IMR-90 (cell line): ENCODE measurements around the gene SLC6A3. TPM values are rescaled to one million over a fixed set of nuclear protein-coding genes. Genes with fewer than 3 reads are reported as not detected.

Experiments
- ATAC-seq: fragments of 200-7000 bp; cut with Tn5 transposase; 2 replicates; pipeline ENCODE4 v1.9.1; 2020; ENCODE audit warnings: low read depth, mild to moderate bottlenecking, moderate library complexity
- BruUV-seq: library from RNA; stranded (reverse); fragments of 400-500 nt; replicated peaks from 2 replicates; lab custom pipeline; 2021; lab: Mats Ljungman, UMichigan
- CTCF ChIA-PET: fragments of 300-600 bp; formaldehyde crosslinking; extraction: SDS; loops from one replicate; lab custom pipeline; 2021; ENCODE audit warnings: antibody characterized with exemption; lab: Yijun Ruan, JAX
- POLR2A ChIA-PET: fragments of 300-600 bp; sonication (Branson Sonifier 250); formaldehyde crosslinking; loops from one replicate; lab custom pipeline; 2022; ENCODE audit warnings: antibody characterized with exemption; ENCODE audit not compliant: unreplicated experiment; lab: Charles Lee
- DNase-seq: peaks from one replicate; pipeline ENCODE4 v3.0.0; 2013
- H2AFZ ChIP-seq: replicated peaks from 2 replicates; pipeline ENCODE3; 2013; ENCODE audit warnings: low read length, mild to moderate bottlenecking; ENCODE audit not compliant: poor library complexity
- H2AK5ac ChIP-seq: 2 replicates; pipeline ENCODE4 v1.6.1; 2013; ENCODE audit warnings: low read depth, low read length, inconsistent platforms
- H2AK9ac ChIP-seq: replicated peaks from 2 replicates; pipeline ENCODE3; 2013; ENCODE audit warnings: mild to moderate bottlenecking, low read depth, low read length, moderate library complexity; ENCODE audit not compliant: poor library complexity
- H2BK120ac ChIP-seq: 2 replicates; pipeline ENCODE4 v1.6.1; 2013; ENCODE audit warnings: low read depth, low read length, inconsistent platforms
- H2BK15ac ChIP-seq: 3 replicates; pipeline ENCODE4 v1.6.1; 2013; ENCODE audit warnings: low read depth, low read length, inconsistent platforms
- H2BK20ac ChIP-seq: 2 replicates; pipeline ENCODE4 v1.6.1; 2013; ENCODE audit warnings: low read depth, mild to moderate bottlenecking, inconsistent platforms, low read length, moderate library complexity
- H2BK5ac ChIP-seq: 2 replicates; pipeline ENCODE4 v1.6.1; 2013; ENCODE audit warnings: mild to moderate bottlenecking, low read depth, low read length, inconsistent platforms; ENCODE audit not compliant: poor library complexity, severe bottlenecking
- H3K14ac ChIP-seq: replicated peaks from 2 replicates; pipeline ENCODE4 v1.6.1; 2013; ENCODE audit warnings: low read depth, low read length, inconsistent platforms
- H3K18ac ChIP-seq: 2 replicates; pipeline ENCODE4 v1.6.1; 2013; ENCODE audit warnings: low read depth, low read length, control low read depth
- H3K23ac ChIP-seq: 2 replicates; pipeline ENCODE4 v1.6.1; 2013; ENCODE audit warnings: low read depth, low read length, inconsistent platforms
- H3K27ac ChIP-seq: 2 replicates; pipeline ENCODE4 v1.5.1; 2013; ENCODE audit warnings: mild to moderate bottlenecking, control low read depth, low read length; ENCODE audit not compliant: insufficient read depth
- H3K27me3 ChIP-seq: 2 replicates; pipeline ENCODE4 v1.6.1; 2013; ENCODE audit warnings: low read length; ENCODE audit not compliant: control insufficient read depth, insufficient read depth
- H3K36me3 ChIP-seq: 2 replicates; pipeline ENCODE4 v1.6.1; 2013; ENCODE audit warnings: low read length, mixed read lengths; ENCODE audit not compliant: control insufficient read depth, insufficient read depth
- H3K4ac ChIP-seq: 2 replicates; pipeline ENCODE4 v1.6.1; 2013; ENCODE audit warnings: low read depth, low read length, inconsistent platforms
- H3K4me1 ChIP-seq: 2 replicates; pipeline ENCODE4 v1.6.1; 2013; ENCODE audit warnings: low read length, mixed read lengths; ENCODE audit not compliant: control insufficient read depth, insufficient read depth
- H3K4me2 ChIP-seq: 2 replicates; pipeline ENCODE4 v1.6.1; 2013; ENCODE audit warnings: low read depth, mild to moderate bottlenecking, control low read depth, low read length, moderate library complexity
- H3K4me3 ChIP-seq: 2 replicates; pipeline ENCODE4 v1.5.1; 2013; ENCODE audit warnings: low read depth, mild to moderate bottlenecking, control low read depth, low read length, moderate library complexity; ENCODE audit not compliant: insufficient read depth
- H3K56ac ChIP-seq: 2 replicates; pipeline ENCODE4 v1.6.1; 2013; ENCODE audit warnings: low read length, inconsistent platforms; ENCODE audit not compliant: insufficient read depth; ENCODE audit errors: extremely low read depth
- H3K79me1 ChIP-seq, 2 experiments: 2 replicates each; pipeline ENCODE4 v1.6.1; 2013; ENCODE audit warnings: low read length in 2 of 2, inconsistent platforms in 1 of 2, low read depth in 1 of 2
- H3K9ac ChIP-seq: 2 replicates; pipeline ENCODE4 v1.6.1; 2013; ENCODE audit warnings: low read depth, low read length, control low read depth
- H3K9me1 ChIP-seq: 2 replicates; pipeline ENCODE4 v1.6.1; 2013; ENCODE audit warnings: low read length, inconsistent platforms; ENCODE audit not compliant: insufficient read depth
- H3K9me3 ChIP-seq: 2 replicates; pipeline ENCODE4 v1.6.1; 2013; ENCODE audit warnings: low read length; ENCODE audit not compliant: control insufficient read depth, insufficient read depth
- H4K20me1 ChIP-seq: 2 replicates; pipeline ENCODE4 v1.6.1; 2013; ENCODE audit warnings: low read length, inconsistent platforms; ENCODE audit not compliant: insufficient read depth
- H4K5ac ChIP-seq: 2 replicates; pipeline ENCODE4 v1.6.1; 2013; ENCODE audit warnings: mild to moderate bottlenecking, low read depth, low read length, control low read depth
- H4K8ac ChIP-seq, 2 experiments: 2 replicates each; pipeline ENCODE4 v1.6.1; 2013; ENCODE audit warnings: low read depth in 2 of 2, low read length in 2 of 2, control low read depth in 1 of 2, inconsistent platforms in 1 of 2
- H4K91ac ChIP-seq: 2 replicates; pipeline ENCODE4 v1.6.1; 2013; ENCODE audit warnings: low read depth, low read length, inconsistent platforms; ENCODE audit not compliant: insufficient read depth
- CEBPB ChIP-seq: IDR thresholded peaks from 2 replicates; pipeline ENCODE4 v1.6.1; 2012; ENCODE audit warnings: low read depth, low read length, improper control_type of control experiment
- CHD1 ChIP-seq: IDR thresholded peaks from 2 replicates; pipeline ENCODE4 v1.6.1; 2012; ENCODE audit warnings: low read depth, low read length, improper control_type of control experiment
- CTCF ChIP-seq: conservative IDR thresholded peaks from 2 replicates; pipeline ENCODE4 v1.5.1; 2012; ENCODE audit warnings: mild to moderate bottlenecking, low read depth, low read length, improper control_type of control experiment
- FOS ChIP-seq: fragments of 150-350 bp; IDR thresholded peaks from 2 replicates; pipeline ENCODE4 v1.6.1; 2016; ENCODE audit warnings: low read depth, low read length
- MAFK ChIP-seq: IDR thresholded peaks from 2 replicates; pipeline ENCODE4 v1.6.1; 2012; ENCODE audit warnings: low read depth, low read length, improper control_type of control experiment
- MAZ ChIP-seq: IDR thresholded peaks from 2 replicates; pipeline ENCODE4 v1.6.1; 2012; ENCODE audit warnings: low read depth, mild to moderate bottlenecking, low read length, improper control_type of control experiment, moderate library complexity, borderline replicate concordance
- MXI1 ChIP-seq: IDR thresholded peaks from 2 replicates; pipeline ENCODE4 v1.6.1; 2012; ENCODE audit warnings: low read depth, mild to moderate bottlenecking, low read length, moderate library complexity, borderline replicate concordance
- POLR2A ChIP-seq: IDR thresholded peaks from 2 replicates; pipeline ENCODE4 v1.6.1; 2012; ENCODE audit warnings: mild to moderate bottlenecking, low read depth, low read length
- RCOR1 ChIP-seq: IDR thresholded peaks from 2 replicates; pipeline ENCODE4 v1.6.1; 2012; ENCODE audit warnings: mild to moderate bottlenecking, low read length, improper control_type of control experiment; ENCODE audit not compliant: insufficient replicate concordance
- RFX5 ChIP-seq: IDR thresholded peaks from 2 replicates; pipeline ENCODE4 v1.8.0; 2012; ENCODE audit warnings: low read depth, mild to moderate bottlenecking, low read length, moderate library complexity
- WGBS, 2 experiments: methylation state at CpG; one replicate each; pipeline versions ENCODE4 v1.1.5 to v1.1.7; 2013; ENCODE audit warnings: missing lambda C conversion rate in 2 of 2; ENCODE audit not compliant: insufficient read length in 1 of 2; ENCODE audit errors: extremely low coverage in 2 of 2; 5-methylcytosine and 5-hydroxymethylcytosine counted together
- dilution Hi-C: fragments of 300-500 bp; cut with HindIII; formaldehyde crosslinking; loops from one replicate; pipeline ENCODE4 v1.14.3; 2018; ENCODE audit warnings: low sequenced_read_pairs; ENCODE audit not compliant: unreplicated experiment
- in situ Hi-C: fragments of 300-500 bp; cut with MboI; formaldehyde crosslinking; loops from 3 replicates; pipeline ENCODE4 v1.14.3; 2019; ENCODE audit warnings: low sequenced_read_pairs, inconsistent platforms, mixed read lengths
- intact Hi-C: fragments of 100-400 bp; cut with micrococcal nuclease; formaldehyde crosslinking; loops from 2 replicates; pipeline ENCODE4 v1.10.0; 2022
- polyA plus RNA-seq, 3 experiments: library from polyadenylated mRNA; depleted of rRNA; stranded (reverse); fragments of >200 nt; gene quantifications; 2 replicates each; pipeline ENCODE4 v1.2.3, GENCODE V29; 2012; ENCODE audit warnings: low replicate concordance in 1 of 3
- total RNA-seq: library from RNA; depleted of rRNA; stranded (reverse); fragments of >200 nt; gene quantifications from 2 replicates; pipeline ENCODE4 v1.2.3, GENCODE V29; 2012
- TF ChIP-seq, protein P1 (sequence below): fragments of 150-350 bp; IDR thresholded peaks from 2 replicates; pipeline ENCODE4 v1.6.1; 2017; ENCODE audit warnings: mild to moderate bottlenecking, antibody characterized with exemption, low read length, low read depth

SLC6A3 gene
- total and polyA plus RNA-seq, 2 of the 4 experiments (the other 2 are of a cell fraction), result not detected

DNA sequence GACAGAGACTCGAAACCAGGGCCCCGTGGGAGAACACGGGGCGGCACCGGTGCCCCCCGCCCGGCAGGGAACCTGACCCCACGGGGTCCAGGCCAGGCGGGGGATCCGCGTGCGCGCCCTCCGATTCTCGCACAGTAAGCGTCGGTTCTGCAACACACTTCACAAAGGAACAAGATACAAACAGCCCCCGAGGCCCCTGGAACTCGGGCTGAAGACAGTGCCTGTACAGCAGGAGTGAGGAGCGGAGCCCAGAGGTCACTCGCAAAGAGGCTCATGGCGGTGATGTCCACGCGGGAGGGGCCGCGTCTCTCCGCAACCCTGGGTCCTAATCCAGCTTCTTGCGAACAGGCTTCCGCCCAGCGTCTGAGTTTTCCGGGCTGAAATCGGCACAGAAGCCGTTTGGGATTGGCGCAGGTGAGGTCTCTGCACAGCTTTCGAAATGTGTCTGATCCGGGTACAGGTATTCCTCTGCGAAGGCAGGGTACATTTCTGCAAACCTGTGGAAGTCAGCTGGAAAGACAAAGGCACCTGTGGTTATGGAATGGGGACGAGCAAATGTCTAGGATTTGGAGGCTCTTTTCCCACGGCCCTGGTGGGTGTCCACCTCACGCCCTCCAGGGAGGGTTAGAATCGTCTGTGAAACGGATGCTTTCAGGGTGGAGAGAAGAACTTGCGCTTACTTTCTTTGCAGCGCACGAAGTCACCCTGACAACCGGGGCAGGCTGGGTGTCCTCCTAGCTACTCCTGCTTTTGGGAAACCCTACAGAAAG is 18.3 kb upstream of the SLC6A3 start:
- dilution Hi-C loops, result no loop called here
- H3K9me3 ChIP-seq, result no peaks in the 10 kb centered on the region; the same call in 1 of the 2 replicates
- no peak overlapping the region for H3K27ac ChIP-seq
- POLR2A ChIA-PET, result no interaction called here
- peaks cover 83% of the 10 kb centered on the region for H3K36me3 ChIP-seq
- H3K9me1 ChIP-seq, result peaks cover 8% of the 10 kb centered on the region
- in situ Hi-C loops, result no loop called here
- H4K5ac ChIP-seq, result no peak overlapping the region
- H3K23ac ChIP-seq, result no peak overlapping the region
- H3K4me1 ChIP-seq, result no peaks in the 10 kb centered on the region
- H3K4ac ChIP-seq, result no peak overlapping the region
- no peak overlapping the region for H2BK5ac ChIP-seq
- H3K79me1 ChIP-seq, result peaks cover 4 to 10% of the 10 kb centered on the region in 2 experiments; a peak in 1 of 4 replicates
- H3K4me2 ChIP-seq, result no peak overlapping the region
- H2BK120ac ChIP-seq, result no peak overlapping the region
- no peak overlapping the region for H2AK5ac ChIP-seq
- no peak for ATAC-seq
- H3K4me3 ChIP-seq, result no peak overlapping the region
- 99% methylated on average over 20 of the region's 46 CpGs; no CpG with 5 or more reads in 1 of the 2 experiments for WGBS, 2 experiments
- no peak overlapping the region for H2BK20ac ChIP-seq
- no peak overlapping the region for H3K18ac ChIP-seq
- no peak for TF ChIP-seq FOS
- no peak for TF ChIP-seq MAFK
- TF ChIP-seq RFX5, result no peak
- TF ChIP-seq CTCF, result no peak
- no peak for TF ChIP-seq RCOR1
- TF ChIP-seq, protein P1, sequence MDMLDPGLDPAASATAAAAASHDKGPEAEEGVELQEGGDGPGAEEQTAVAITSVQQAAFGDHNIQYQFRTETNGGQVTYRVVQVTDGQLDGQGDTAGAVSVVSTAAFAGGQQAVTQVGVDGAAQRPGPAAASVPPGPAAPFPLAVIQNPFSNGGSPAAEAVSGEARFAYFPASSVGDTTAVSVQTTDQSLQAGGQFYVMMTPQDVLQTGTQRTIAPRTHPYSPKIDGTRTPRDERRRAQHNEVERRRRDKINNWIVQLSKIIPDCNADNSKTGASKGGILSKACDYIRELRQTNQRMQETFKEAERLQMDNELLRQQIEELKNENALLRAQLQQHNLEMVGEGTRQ, result no peak
- no peak for TF ChIP-seq MXI1
- no peak for TF ChIP-seq POLR2A
- no peak for TF ChIP-seq CEBPB
- TF ChIP-seq CHD1, result no peak
- TF ChIP-seq MAZ, result no peak
- H4K91ac ChIP-seq, result no peak overlapping the region
- DNase-seq, result no peak
- no peak overlapping the region for H2AK9ac ChIP-seq
- H3K14ac ChIP-seq, result no peak overlapping the region
- H3K56ac ChIP-seq, result no peak overlapping the region
- CTCF ChIA-PET, result interaction anchor here (0.6 kb wide), 1 partner anchor 246 kb away, joined by 3 read pairs; no protein-coding TSS in a partner anchor
- intact Hi-C loops, result no loop called here
- no peak overlapping the region for H4K8ac ChIP-seq
- no peak overlapping the region for H2BK15ac ChIP-seq
- no peaks in the 10 kb centered on the region for H3K27me3 ChIP-seq
- H4K20me1 ChIP-seq, result peaks cover 15% of the 10 kb centered on the region
- no peak overlapping the region for H3K9ac ChIP-seq
- no TSS peak for BruUV-seq
- H2AFZ ChIP-seq, result no peak overlapping the region
